Stimulated activated effector memory CD8-positive, alpha-beta T cell treated with anti-CD3 and anti-CD28 coated beads, Interleukin-12 subunit alpha, Interleukin-12 subunit beta, amount 100 ng/mL, for 72 hours (primary cell): ENCODE data around the gene RPS27.

Experiments
- ATAC-seq: fragments of 150-1000 bp; cut with Tn5 transposase; 2 replicates; pipeline ENCODE4 v1.10.0; 2021
- DNase-seq, 2 donors: peaks; one replicate each; pipeline ENCODE4 v3.0.0; 2021 to 2022; ENCODE audit warnings: low spot score in 2 of 2
- H3K27ac Mint-ChIP-seq: one replicate; pipeline ENCODE4 v1.8.0; 2022; ENCODE audit warnings: mild to moderate bottlenecking, mixed read lengths
- H3K36me3 Mint-ChIP-seq: one replicate; pipeline ENCODE4 v1.8.0; 2022; ENCODE audit warnings: mild to moderate bottlenecking, mixed read lengths
- H3K4me1 Mint-ChIP-seq: one replicate; pipeline ENCODE4 v1.8.0; 2022; ENCODE audit warnings: mixed read lengths
- H3K4me3 Mint-ChIP-seq: one replicate; pipeline ENCODE4 v1.8.0; 2022; ENCODE audit warnings: mild to moderate bottlenecking, mixed read lengths
- H3K9me3 Mint-ChIP-seq: one replicate; pipeline ENCODE4 v1.8.0; 2022; ENCODE audit warnings: mixed read lengths

Gene RPS27

GRCh38 chr1:153990468-153991150 lies at the start of gene RPS27:
Gene RPS27 (plus strand): TSS chr1:153990762. CDS start chr1:153990797, 35 bp downstream.
- Mint-ChIP-seq H3K27ac (peak within 1 kb of the TSS; percentile 99), H3K4me1 (peaks cover 53% of the 10 kb centered on the region), H3K36me3 (peaks cover 59% of the 10 kb centered on the region), H3K9me3 (no peaks in the 10 kb centered on the region), H3K4me3 (peak within 1 kb of the TSS; percentile 88)
- DNase-seq (peak; percentile 71 to 94), ATAC-seq (peak; percentile 95)

DNA sequence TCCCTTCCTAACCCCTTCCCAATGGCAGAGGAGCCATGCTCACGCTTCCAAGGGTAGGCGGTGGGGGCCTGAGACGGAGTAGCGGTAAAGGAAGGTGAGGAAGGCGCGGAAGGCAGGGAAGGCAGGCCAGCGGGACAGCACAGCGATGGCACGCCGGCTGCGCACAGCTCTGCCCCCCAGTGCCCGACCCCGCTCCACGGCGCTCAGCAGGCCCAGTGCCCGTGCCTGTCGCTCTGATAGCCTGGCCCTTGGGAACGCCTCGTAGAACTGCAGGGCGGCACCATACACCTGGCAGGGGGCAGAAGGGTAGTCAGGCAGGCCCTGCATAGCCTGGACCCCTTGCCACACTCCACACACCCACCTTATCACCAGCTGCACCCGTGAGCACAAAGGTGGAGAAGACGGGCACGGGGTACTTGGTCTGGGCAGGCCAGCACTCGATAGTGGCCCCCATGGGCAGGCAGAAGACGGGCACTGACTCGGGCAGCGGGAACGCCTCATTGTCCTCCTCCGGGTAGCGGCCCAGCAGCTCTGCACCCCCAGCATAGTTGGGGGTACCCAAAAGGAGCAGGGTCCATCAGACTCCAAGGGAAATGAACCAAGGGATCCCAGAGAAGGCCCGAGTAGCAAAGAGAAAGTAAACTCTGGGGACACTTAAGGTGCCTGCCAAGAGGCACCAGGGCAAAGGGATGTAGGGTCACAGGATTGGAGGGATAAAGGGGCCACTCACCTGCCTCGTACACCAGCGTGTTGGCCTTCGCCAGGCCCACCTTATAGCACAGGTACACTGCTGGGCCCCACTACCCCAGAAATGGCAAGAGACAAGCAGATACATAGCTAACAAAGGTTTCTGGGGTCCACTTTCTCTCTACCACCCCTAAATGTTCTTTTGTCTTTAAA lies 48.5 kb upstream of the RPS27 start:
- DNase-seq = no peak
- Mint-ChIP-seq H3K9me3 (no peaks in the 10 kb centered on the region), H3K36me3 (peaks cover 87% of the 10 kb centered on the region), H3K4me3 (no peak overlapping the region), H3K4me1 (peaks cover 64% of the 10 kb centered on the region), H3K27ac (peak overlapping the region; percentile 26)
- no peak for ATAC-seq

GRCh38 chr1:153942766-153943549 lies 47.6 kb upstream of the RPS27 start:
- Mint-ChIP-seq H3K9me3 (no peaks in the 10 kb centered on the region), H3K4me3 (no peak overlapping the region), H3K4me1 (peaks cover 59% of the 10 kb centered on the region), H3K27ac (peak overlapping the region; percentile 26), H3K36me3 (peaks cover 87% of the 10 kb centered on the region)
- no peak for DNase-seq
- ATAC-seq = no peak

DNA sequence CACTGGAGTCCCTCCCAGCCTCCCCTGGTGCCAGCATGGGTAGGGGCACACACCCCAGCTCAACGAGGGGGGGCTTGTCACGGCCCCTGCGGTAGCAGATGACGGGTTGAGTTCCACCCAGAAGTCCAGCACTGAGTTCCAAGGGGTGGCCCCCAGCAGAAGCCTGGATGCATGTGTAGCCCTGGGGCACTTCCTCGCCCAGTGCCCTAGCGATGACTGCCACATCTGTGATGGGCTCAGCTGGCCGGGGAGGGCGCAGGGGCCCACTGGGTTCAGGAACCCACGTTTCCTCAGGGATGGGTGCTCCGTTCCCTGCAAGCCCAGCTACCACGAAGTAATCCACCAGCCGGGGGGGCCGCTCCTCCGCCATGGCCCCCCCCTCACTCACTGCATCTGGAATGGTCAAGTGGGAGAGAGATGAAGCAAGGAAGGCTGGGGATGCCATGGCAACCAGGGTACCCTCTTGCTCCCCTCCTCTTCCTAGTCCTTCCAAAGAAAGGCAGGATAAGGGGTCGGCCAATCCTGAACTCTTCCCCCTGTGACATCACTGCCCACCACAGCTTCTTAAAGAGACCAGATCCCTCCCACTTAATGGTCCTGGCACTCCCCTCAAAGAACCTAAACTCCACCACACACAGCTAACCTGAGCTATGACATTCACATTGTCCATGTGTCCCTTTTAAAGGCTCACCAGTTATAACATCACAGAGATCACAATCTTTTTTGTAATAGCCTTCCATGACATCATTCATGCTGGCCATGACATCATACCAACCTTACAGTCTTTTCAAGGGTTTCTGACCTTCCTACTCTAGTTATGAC lies 46.3 kb upstream of the RPS27 start:
- no peaks in the 10 kb centered on the region for H3K9me3 Mint-ChIP-seq
- peaks cover 65% of the 10 kb centered on the region for H3K4me1 Mint-ChIP-seq
- ATAC-seq (no peak), DNase-seq (no peak)
- peak overlapping the region; percentile 97 for H3K27ac Mint-ChIP-seq
- peak overlapping the region; percentile 88 for H3K4me3 Mint-ChIP-seq
- H3K36me3 Mint-ChIP-seq = peaks cover 87% of the 10 kb centered on the region

- Mint-ChIP-seq H3K9me3 (no peaks in the 10 kb centered on the region), H3K36me3 (peaks cover 85% of the 10 kb centered on the region), H3K4me1 (peaks cover 62% of the 10 kb centered on the region), H3K27ac (peak overlapping the region; percentile 97), H3K4me3 (peak overlapping the region; percentile 88)
- ATAC-seq = no peak
- DNase-seq = no peak
Measured at GRCh38 chr1:153944827-153945117, 45.8 kb upstream of the RPS27 start.

DNA sequence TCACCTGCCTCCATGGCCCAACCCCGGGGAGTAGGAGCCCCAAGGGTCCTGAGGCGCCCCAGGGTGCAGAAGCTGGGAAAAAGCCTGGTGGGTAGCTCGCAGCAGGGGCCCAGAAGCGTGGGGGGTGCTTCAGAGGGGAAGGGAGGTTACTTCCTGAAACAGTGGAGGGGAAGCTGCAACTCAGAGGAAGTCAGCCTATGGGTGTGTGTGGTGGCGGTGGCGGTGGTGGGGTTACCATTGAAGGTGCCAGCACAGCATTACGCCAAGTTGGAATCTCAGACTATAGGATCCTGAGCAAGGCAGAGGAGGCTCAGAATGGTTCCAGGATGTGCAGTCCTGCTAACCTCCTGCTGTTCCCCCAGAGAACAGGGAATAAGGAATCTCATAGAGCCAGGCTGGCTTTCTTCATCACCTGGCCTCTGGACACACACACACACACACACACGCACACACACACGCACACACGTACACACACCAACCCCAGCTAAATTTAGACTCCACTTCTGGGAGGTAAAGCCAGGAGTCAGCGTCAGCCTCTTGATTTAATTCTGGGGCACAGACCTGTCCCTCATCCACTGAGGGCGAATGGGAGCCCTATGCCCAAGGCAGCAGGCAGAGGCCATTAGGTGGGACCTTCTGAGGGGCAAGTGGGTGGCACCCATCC lies 45.3 kb upstream of the RPS27 start:
- DNase-seq (peak; percentile 47 to 87), ATAC-seq (peak; percentile 80)
- Mint-ChIP-seq H3K27ac (peak overlapping the region; percentile 97), H3K9me3 (no peaks in the 10 kb centered on the region), H3K4me3 (peak overlapping the region; percentile 88), H3K4me1 (peaks cover 62% of the 10 kb centered on the region), H3K36me3 (peaks cover 85% of the 10 kb centered on the region)

DNA sequence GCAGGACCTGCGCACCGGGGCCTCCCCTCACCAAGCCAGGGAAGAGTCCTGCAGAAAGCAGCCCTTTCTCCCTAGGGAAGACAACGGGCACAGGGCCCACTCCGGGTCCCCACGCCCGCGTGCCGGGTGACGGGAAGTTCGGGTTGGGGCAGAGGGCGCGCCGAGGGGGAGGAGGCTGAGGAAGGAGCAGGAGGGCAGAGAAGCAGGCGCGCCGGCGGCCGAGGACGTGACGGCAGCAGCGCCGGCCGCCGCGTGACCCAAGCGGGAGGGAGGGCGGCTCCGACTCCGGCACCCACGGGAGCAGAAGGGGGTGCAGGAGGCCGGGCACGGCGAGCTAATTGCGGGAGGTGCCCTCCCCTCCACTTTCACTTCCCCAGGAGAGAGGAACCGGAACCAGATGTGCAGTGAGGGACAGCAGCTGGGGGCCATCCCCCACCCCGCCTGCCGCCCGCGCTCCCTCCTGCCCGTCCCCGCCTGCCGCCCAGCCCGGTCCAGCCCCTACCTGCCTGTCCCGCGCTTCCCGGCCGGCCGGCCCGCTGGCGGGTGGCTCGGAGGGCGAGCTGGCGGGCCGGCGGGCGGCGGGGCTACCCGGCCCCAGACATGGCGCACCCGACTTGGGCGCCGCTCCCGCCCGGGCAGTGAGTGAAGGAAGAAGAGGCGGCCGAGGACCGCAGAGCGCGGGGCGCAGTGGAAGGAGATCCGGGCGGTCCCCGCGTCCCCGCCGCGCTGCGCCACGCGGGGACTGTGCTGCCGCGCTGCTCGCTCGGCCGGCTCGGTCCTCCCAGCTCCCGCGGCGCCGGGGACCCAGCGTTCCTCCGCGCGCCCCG lies 44.6 kb upstream of the RPS27 start:
- peak; percentile 73 for ATAC-seq
- peak overlapping the region; percentile 88 for H3K4me3 Mint-ChIP-seq
- peak overlapping the region; percentile 97 for H3K27ac Mint-ChIP-seq
- H3K4me1 Mint-ChIP-seq = peaks cover 62% of the 10 kb centered on the region
- no peaks in the 10 kb centered on the region for H3K9me3 Mint-ChIP-seq
- peak; percentile 61 to 88 for DNase-seq
- H3K36me3 Mint-ChIP-seq = peaks cover 85% of the 10 kb centered on the region

- H3K36me3 Mint-ChIP-seq = peaks cover 85% of the 10 kb centered on the region
- no peaks in the 10 kb centered on the region for H3K9me3 Mint-ChIP-seq
- H3K4me1 Mint-ChIP-seq = peaks cover 60% of the 10 kb centered on the region
- DNase-seq (peak; percentile 72 to 87), ATAC-seq (peak; percentile 83)
- peak within 1 kb of the TSS; percentile 88 for H3K4me3 Mint-ChIP-seq
- peak within 1 kb of the TSS; percentile 97 for H3K27ac Mint-ChIP-seq
Measured at GRCh38 chr1:153946622-153947241, 43.8 kb upstream of the RPS27 start, which contains the start of gene DENND4B. Gene DENND4B (minus strand): TSS chr1:153946718. CDS start chr1:153944374, 2,344 bp downstream.

GRCh38 chr1:153951183-153951582 lies 39.4 kb upstream of the RPS27 start:
- ATAC-seq (no peak), DNase-seq (no peak)
- H3K9me3 Mint-ChIP-seq = no peaks in the 10 kb centered on the region
- H3K4me3 Mint-ChIP-seq = no peak overlapping the region
- peaks cover 50% of the 10 kb centered on the region for H3K4me1 Mint-ChIP-seq
- peaks cover 86% of the 10 kb centered on the region for H3K36me3 Mint-ChIP-seq
- peak overlapping the region; percentile 86 for H3K27ac Mint-ChIP-seq

DNA sequence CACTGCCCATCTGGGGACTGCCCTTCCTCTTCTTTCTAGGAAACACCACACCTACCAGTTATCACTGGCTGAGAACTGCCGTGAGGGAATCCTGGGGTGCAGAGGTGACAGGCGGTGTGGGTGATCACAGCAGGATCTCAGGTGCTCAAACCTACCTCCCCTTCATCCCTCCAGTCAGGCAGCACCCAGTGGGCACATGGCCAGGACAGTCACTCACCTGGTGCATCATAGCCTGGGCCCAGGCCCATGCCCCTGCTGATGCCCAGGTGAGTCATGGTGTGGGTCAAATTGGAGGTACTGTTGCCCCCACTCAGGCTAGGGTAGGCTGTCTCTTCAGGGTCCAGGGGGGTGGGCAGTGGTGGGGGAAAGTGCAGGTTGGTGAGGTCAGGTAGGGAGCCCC lies 38.8 kb upstream of the RPS27 start:
- no peak for DNase-seq
- H3K27ac Mint-ChIP-seq = peak overlapping the region; percentile 86
- ATAC-seq = no peak
- peaks cover 86% of the 10 kb centered on the region for H3K36me3 Mint-ChIP-seq
- peaks cover 53% of the 10 kb centered on the region for H3K4me1 Mint-ChIP-seq
- H3K4me3 Mint-ChIP-seq = no peak overlapping the region
- H3K9me3 Mint-ChIP-seq = no peaks in the 10 kb centered on the region

GRCh38 chr1:153953859-153954365 lies 36.6 kb upstream of the RPS27 start:
- H3K9me3 Mint-ChIP-seq = no peaks in the 10 kb centered on the region
- ATAC-seq = no peak
- no peak for DNase-seq
- H3K4me3 Mint-ChIP-seq = no peak overlapping the region
- H3K36me3 Mint-ChIP-seq = peaks cover 84% of the 10 kb centered on the region
- peak overlapping the region; percentile 66 for H3K27ac Mint-ChIP-seq
- peaks cover 55% of the 10 kb centered on the region for H3K4me1 Mint-ChIP-seq

DNA sequence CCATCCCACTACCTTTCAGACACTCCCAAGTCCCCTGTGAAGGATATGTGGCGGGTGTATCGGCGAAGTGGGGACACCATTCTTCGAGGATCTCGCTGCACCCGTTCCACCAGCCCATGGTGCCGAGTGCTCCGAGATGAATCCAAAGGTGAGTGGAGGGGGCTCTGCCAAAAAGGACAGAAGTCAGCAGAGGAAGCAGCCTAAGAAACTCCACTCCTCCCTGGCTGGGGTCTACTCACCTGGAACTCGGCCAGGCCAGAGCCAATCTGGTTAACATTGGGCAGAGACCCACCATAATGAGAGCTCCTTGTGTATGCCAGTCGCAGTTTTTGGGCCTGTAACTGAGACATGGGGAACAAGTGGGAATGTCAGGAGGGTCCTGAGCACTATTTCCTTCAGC lies 35.7 kb upstream of the RPS27 start:
- Mint-ChIP-seq H3K4me1 (peaks cover 54% of the 10 kb centered on the region), H3K27ac (peak overlapping the region; percentile 66), H3K36me3 (peaks cover 80% of the 10 kb centered on the region)

More for the DNA sequence above, 35.7 kb upstream of the RPS27 start:
- ATAC-seq (no peak), DNase-seq (no peak)
- Mint-ChIP-seq H3K4me3 (no peak overlapping the region), H3K9me3 (no peaks in the 10 kb centered on the region)
